Lower lobe of right lung (tissue), 2 donors: ENCODE measurements around the gene ADAMTS17. TPM values are rescaled to one million over a fixed set of nuclear protein-coding genes. Genes with fewer than 3 reads are reported as not detected.

Experiments used
- ATAC-seq, 2 donors: fragments of 200-7000 bp; cut with Tn5 transposase; one replicate each; pipeline ENCODE4 v1.9.1; 2020 to 2022; ENCODE audit warnings: mild to moderate bottlenecking in 2 of 2, moderate library complexity in 2 of 2
- DNase-seq: peaks from one replicate; pipeline ENCODE4 v3.0.0-alpha.2; 2020
- H3K27ac ChIP-seq: fragments of 200-600 bp; one replicate; pipeline ENCODE4 v1.8.0; 2022
- H3K27me3 ChIP-seq: fragments of 200-600 bp; one replicate; pipeline ENCODE4 v1.8.0; 2022; ENCODE audit warnings: low read depth
- H3K36me3 ChIP-seq: fragments of 200-600 bp; one replicate; pipeline ENCODE4 v1.8.0; 2022; ENCODE audit warnings: mild to moderate bottlenecking
- H3K4me1 ChIP-seq: fragments of 200-600 bp; one replicate; pipeline ENCODE4 v1.8.0; 2022
- H3K4me3 ChIP-seq: fragments of 200-600 bp; one replicate; pipeline ENCODE4 v1.8.0; 2022; ENCODE audit warnings: mild to moderate bottlenecking
- H3K9me3 ChIP-seq: fragments of 200-600 bp; one replicate; pipeline ENCODE4 v1.8.0; 2022
- CTCF ChIP-seq: fragments of 200-600 bp; IDR thresholded peaks from one replicate; pipeline ENCODE4 v1.8.0; 2022; ENCODE audit warnings: antibody characterized with exemption, mild to moderate bottlenecking
- intact Hi-C: fragments of 100-400 bp; cut with DNase I; formaldehyde crosslinking; loops from one replicate; pipeline ENCODE4 v1.11.0; 2022
- total RNA-seq: library from RNA; stranded (reverse); fragmentation: NEBNext Ultra II Directional; extraction: Animal tissue kit (Norgen Biotek cat#: 25700); gene quantifications from one replicate; pipeline ENCODE4 v1.2.1, GENCODE V29; 2021
- donor health status: DM: no; HTN: yes; CAD: no; lungs with severe emphysema.

Gene ADAMTS17
- total RNA-seq, 1 donor from 2014 or later = 3.0 TPM

DNA sequence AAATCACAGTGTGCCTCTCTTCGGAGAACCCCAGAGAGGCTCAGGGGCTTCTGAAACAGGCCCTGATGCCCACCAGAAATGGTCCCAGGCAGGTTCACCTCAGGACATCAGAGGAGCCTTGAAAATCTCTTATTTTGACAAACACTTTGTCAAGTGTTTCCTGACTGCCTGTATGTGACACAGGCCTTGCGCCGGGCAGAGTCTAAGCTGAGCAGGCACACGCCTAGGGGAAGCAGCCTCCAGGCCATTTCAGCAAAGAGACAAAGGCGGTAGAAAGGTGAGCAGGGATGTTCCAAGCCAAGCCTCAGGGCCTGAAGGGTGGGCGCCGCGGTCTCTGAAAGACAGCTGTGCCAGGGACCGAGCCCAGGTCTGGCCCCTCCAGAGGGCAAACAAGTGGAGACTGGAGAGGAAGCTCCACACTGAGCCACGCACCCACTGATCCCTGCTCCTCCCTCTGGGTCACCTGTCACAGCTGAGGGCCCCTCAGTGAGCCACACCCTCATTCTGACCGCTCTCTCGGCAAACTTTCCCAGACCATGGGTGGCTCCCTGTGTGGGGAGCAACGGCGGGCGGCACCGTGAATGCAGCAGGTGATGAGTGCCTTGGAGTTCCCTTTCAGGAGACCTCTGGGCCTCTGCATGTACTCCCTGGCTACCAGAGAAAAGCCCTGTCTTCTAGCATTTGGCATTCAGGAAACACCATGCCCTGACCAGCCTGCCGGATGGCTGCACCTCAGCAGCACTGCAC, 136.1 kb downstream of the ADAMTS17 start:
- Histone ChIP-seq H3K4me1 (no peaks in the 10 kb centered on the region), H3K27ac (no peak overlapping the region), H3K9me3 (no peaks in the 10 kb centered on the region), H3K27me3 (no peaks in the 10 kb centered on the region), H3K36me3 (no peaks in the 10 kb centered on the region), H3K4me3 (no peak overlapping the region)
- intact Hi-C loops = no loop called here
- TF ChIP-seq CTCF = no peak
- DNase-seq = no peak
- peak in 1 of 2 donors; percentile 7 for ATAC-seq

DNA sequence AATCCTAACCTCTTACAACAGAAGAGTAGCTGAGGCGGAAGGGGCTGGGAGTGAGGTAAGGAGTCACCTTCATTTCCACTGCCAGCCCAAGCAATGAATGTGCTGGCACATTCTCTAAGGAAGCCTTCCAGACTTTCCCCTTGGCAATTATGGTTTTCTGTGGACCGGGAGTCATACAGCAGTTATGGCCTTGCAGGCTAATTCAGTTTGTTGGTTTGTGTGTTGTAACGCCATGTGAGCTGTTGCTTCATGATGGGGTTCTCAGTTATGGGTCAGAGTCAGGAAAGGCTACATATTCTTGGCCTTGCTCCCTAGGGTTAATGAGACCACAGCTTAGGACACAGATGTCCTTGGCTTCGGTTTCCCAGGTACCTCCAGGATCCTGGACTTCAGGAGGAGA, 137.0 kb downstream of the ADAMTS17 start:
- Histone ChIP-seq H3K9me3 (no peaks in the 10 kb centered on the region), H3K36me3 (no peaks in the 10 kb centered on the region), H3K4me1 (no peaks in the 10 kb centered on the region), H3K4me3 (no peak overlapping the region), H3K27ac (no peak overlapping the region), H3K27me3 (no peaks in the 10 kb centered on the region)
- ATAC-seq (no peak), DNase-seq (no peak)
- intact Hi-C loops = no loop called here
- no peak for TF ChIP-seq CTCF

GRCh38 chr15:100204211-100204610, 137.6 kb downstream of the ADAMTS17 start:
- intact Hi-C loops = no loop called here
- DNase-seq = no peak
- Histone ChIP-seq H3K36me3 (no peaks in the 10 kb centered on the region), H3K4me1 (no peaks in the 10 kb centered on the region), H3K27ac (no peak overlapping the region), H3K4me3 (no peak overlapping the region), H3K27me3 (no peaks in the 10 kb centered on the region), H3K9me3 (no peaks in the 10 kb centered on the region)
- TF ChIP-seq CTCF = no peak
- no peak for ATAC-seq

DNA sequence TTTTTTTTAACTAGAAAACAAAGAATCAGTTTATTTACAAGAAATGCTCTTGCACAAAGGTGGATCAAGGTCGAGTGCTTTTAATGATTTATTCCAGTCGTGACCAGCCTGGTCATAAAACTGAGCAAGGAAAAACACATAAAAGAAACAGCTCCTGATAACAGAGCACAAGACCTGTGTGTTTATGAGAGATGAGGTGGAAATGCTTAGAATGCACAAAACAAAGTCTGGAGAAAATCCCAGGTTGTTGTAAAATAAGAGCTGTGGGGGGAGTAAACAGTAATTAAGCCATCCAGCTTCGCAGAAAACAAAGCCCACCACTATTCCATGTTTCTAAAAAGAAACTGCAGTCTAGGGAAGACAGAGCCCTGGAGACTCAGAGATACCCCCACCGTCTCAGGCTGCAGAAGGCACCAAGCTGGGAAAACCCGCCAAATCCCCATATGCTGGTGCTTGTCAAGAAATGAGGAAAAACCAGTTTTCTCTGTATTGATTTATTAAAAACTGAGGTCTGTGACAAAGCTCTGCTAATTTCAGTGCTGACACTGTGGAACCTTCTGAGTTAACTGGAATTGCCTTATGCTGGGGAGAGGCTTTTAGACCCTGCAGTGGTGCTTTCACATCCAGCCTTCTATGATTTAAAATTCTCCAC, 139.3 kb downstream of the ADAMTS17 start:
- no peaks in the 10 kb centered on the region for H3K4me1 ChIP-seq
- no peak for TF ChIP-seq CTCF
- no peak overlapping the region for H3K27ac ChIP-seq
- no peaks in the 10 kb centered on the region for H3K36me3 ChIP-seq
- H3K27me3 ChIP-seq = no peaks in the 10 kb centered on the region
- no peaks in the 10 kb centered on the region for H3K9me3 ChIP-seq
- ATAC-seq = no peak
- H3K4me3 ChIP-seq = no peak overlapping the region
- intact Hi-C loops = no loop called here
- DNase-seq = no peak

DNA sequence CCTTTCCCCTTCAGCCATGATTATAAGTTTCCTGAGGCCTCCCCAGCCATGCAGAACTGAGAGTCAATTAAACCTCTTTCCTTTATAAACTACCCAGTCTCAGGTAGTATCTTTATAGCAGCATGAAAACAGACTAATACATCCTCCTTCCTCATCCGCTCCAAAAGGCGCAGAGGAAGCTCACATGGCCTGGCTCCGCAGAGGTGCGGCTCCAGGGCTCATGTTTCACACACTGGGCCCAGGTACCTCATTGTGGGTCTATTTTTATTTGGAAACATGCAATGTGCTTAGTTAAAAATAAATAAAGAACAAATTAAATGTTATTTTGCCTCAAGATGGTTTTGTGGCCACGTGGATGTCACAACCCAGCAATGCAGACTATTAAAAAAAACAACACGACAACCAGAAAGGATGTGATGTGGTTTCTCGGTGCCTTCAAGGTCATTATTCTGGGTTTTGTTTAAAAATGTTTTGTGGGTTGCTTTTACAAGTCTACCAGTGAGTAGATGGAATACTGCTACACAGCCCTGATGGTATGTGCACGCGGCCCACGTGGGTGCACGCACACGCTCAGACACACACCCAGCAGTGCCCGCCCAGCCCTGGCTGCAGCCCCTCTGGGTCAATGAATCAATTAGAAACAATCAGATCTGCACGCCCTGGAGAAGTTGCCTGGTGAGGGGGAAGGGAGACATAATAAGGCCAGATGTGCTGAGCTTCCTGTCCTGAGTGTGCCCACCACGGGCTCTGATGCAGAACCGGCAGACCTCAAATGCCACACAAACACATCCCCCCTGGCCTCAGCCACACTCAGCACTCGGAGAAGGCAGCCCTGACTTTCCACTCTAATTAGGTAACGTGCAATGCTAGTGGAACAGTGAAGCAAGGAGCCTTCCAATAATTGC, 140.1 kb downstream of the ADAMTS17 start:
- H3K4me1 ChIP-seq = no peaks in the 10 kb centered on the region
- ATAC-seq (peak; percentile 26 to 44), DNase-seq (no peak)
- H3K4me3 ChIP-seq = no peak overlapping the region
- TF ChIP-seq CTCF = no peak
- H3K27ac ChIP-seq = no peak overlapping the region
- intact Hi-C loops = no loop called here
- H3K9me3 ChIP-seq = no peaks in the 10 kb centered on the region
- no peaks in the 10 kb centered on the region for H3K36me3 ChIP-seq
- no peaks in the 10 kb centered on the region for H3K27me3 ChIP-seq
